Astrocyte of the hippocampus (primary cell): ENCODE measurements around the gene ALDH18A1.
A peak's percentile ranks its signal among the peaks of the same experiment; 100 is the strongest.
"Not testable (repeated sequence)": the region's sequence is repeated elsewhere in the genome, so short reads cannot be mapped to it uniquely, and the experiment has no call there.

Source experiments
- DNase-seq: peaks from one replicate; pipeline ENCODE4 v3.0.0; 2011; ENCODE audit warnings: low read depth, low spot score

Gene ALDH18A1

DNA sequence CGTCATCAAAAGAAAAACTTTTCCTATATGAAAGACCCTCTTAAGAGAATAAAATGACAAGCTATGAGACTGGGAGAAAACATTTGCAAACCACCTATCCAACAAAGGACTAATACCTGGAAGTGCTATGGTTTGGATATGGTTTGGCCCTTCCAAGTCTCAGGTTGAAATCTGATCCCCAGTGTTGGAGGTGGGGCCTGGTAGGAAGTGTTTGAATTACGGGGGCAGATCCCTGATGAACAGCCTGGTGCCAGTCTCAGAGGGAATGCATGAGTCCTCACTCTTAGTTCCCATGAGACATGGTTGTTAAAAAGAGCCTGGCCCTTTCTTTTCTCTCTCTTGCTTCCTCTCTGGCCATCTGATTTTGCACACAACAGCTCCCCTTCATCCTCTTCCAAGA, 6.3 kb downstream of the ALDH18A1 start:
- DNase-seq, result no peak

DNA sequence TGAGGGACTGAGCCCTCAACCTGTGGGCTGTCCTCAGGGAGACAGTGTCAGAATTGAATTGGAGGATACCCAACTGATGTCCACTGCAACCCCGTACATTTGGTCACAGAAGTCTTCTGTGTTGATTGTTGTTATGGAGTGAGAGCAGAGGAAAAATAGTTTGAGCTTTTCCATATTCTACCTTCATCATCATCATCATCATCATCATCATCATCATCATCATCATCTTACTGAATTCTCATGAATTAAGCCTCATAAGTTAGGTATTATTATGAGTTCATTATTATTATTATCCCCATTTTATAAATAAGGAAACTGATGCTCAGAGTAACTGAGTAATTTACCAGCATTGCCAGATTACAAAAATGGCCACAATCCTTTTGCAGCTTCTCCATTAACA, 8.4 kb downstream of the ALDH18A1 start:
- no peak for DNase-seq

DNA sequence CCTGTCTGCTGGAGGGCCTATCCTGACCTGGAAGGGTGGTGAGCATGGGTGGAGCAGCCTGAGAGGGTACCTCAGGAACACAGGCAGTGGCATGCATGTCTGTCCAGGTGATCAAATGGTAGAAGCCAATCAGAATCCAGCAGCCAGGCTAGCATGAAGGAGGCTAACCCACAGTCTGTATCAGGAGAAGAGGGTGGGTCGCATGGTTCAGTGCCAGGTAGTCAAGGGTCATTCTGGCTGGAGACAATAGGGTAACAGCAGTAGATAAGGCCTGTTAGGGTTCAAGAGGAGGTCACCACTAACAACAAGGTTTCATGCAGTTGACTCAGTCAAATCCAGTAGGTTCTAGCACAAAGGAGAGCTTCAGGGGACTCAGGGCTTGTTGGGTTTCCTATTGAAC, 10.4 kb downstream of the ALDH18A1 start:
- no peak for DNase-seq

DNA sequence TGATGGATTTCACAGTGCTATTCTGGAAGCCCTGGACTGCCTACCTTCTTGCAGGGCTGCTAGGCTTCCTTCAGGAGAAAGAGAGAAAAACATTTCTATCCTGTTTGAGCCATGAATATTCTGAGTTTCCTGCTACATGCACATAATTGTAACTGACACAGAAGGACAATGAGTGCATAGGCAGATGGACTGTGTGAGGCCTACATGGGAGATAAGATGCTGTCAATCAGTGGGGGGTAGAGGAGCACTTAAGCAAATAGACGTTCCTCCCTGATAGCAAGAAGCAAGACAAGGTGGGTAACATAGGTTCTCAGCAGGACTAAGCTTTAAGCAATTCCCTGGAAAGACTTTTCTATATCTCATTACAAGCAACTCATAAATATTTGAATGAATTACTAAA, 11.6 kb downstream of the ALDH18A1 start:
- DNase-seq, result no peak

DNA sequence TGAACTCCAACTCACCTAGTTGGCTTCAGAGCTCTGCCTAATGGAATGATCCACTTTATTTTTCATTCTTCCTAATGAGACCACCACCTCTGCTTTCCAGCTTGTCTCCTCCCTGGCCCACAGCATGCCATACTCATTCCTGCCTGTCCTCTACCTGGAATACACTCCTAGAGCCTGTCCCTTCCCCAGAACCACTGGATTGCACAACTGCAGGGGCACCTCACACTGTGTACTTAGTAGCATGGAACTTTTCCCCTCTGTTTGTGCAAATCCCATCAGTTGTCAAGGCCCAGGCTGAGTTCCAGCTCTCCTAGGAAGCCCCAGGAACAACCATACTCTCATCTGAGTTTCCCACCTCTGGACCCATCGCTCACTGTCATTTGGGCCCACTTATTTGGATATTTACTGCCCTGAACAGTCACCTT, 15.6 kb downstream of the ALDH18A1 start:
- no peak for DNase-seq

DNA sequence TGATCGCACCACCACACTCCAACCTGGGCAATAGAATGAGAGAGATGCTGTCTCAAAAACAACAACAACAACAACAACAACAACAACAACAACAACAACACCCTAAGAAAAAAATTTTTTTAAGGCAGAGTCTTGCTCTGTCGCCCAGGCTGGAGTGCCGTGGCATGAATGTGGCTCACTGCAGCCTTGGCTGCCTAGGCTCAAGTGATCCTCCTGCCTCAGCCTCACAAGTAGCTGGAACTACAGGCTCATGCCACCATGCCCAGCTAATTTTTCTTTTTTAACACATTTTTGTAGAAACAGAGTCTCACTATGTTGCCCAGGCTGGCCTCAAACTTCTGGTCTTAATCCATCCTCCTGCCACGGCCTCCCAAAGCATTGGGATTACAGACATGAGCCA, 18.6 kb downstream of the ALDH18A1 start:
- DNase-seq, result no peak

DNA sequence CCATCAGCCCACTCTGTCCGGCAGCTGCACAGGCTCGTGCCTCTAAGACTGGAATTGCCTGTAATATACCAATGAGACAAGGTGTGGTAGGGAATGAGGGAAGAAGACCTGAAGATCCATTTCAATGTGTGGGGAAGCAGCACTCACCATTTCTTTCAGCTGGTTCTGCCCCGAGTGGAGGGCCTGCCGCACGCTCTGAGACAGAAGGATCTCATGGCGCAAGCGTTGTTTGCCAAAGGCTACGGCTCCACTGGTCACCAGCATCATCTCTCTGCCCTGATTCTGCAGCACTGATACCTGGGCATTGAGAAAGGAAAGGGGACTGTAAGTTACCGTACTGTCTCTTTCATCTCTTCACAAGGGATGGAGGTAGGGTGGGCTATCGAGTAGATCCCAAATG, 19.4 kb downstream of the ALDH18A1 start:
- no peak for DNase-seq

DNA sequence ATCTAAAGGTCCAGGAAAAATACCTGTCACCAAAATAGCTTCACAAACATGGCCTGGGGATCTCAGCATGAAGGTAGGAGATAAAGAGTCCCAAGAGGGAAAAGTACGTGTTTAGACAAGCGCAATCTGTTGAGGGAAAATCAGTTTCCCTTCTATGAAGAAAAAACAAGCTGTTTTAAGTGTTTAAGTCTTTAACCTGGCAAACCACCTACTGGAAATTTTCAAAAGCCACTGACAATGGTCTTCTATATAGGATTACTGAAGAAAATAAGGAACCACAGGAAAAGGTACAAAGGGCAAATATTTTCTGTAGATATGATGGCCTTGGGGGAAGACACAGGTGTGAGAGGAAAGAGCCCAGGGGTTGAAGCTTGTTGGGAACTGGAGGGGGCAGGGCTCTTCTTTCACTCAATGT, 21.2 kb downstream of the ALDH18A1 start:
- DNase-seq, result no peak

DNA sequence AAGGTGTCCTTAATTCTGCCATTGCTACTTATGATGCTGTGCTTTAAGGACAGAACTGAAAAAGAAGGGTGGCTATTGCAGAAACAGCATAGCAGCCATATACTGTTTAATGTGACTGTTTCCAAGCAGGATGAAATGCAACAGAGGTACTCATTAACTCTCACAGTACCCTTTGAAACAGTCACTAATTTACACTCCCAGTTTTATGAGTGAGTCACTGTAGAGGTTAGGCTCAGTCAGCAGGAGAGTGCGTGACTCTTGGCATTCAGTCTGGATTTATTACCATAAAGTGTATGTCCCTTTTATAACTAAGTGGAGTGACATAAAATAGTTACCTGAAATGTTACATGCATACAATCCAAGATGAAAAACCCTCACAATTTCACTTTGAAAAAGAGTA, 27.7 kb downstream of the ALDH18A1 start:
- peak; percentile 42 for DNase-seq

DNA sequence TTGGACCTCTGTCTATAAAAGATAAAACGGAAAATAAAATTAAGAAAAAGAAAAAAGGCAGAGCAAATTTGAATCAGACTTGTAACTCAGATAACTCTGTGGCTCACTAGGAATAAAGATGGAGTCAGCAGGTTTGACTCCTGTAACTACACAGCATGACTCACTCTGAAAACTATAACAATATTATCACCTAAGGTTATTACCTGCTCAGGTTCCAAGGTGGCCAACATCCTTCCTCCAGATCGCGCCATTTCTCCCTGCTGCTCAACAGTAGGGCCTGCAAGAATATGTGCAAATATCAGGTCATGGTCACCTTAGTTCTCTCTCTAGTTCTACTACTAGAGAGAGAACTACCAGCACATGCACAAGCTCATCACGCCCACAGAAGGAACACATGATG, 30.0 kb downstream of the ALDH18A1 start:
- DNase-seq, result no peak

DNA sequence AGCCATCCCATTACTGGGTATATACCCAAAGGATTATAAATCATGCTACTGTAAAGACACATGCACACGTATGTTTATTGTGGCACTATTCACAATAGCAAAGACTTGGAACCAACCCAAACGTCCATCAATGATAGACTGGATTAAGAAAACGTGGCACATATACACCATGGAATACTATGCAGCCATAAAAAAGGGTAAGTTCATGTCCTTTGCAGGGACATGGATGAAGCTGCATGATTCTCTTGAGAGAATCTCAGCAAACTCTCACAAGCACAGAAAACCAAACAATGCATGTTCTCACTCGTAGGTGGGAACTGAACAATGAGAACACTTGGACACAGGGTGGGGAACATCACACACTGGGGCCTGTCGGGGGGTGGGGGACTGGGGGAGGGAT, 36.1 kb downstream of the ALDH18A1 start:
- not testable (repeated sequence) for DNase-seq

DNA sequence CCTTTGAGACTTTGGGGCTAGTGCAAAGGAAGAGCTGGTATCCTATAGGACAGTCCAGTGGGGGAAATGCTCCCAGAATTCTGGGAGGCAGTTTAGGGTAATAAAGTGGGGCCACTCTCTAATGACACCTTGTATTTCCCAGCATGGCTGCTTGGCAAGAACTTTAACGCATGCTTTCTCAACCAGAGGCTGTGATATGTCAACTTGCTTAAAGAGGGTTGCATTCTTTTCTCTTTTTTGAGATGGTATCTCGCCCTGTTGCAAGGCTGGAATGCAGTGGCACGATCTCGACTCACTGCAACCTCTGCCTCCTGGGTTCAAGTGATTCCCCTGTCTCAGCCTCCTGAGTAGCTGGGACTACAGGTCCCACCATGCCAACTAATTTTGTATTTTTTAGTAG, 38.4 kb downstream of the ALDH18A1 start:
- no peak for DNase-seq

DNA sequence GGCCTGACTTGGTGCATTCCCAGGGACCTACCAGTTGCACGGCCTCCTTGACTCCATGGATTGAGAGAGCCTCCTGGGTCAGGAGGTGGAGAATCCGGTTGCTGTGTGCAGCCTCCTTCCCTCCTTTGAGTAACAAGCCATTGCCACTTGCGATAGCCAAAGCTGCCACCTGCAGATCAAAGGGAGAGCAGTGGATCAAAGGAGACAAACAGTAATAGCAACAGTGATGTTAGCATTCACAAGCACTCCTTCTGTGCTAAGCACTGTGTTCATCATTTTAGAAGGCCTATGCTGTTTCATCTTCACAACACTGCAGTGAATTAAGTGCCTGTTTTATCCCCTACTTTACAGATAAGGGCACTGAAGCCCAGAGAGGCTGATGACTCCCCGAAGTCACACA, 40.1 kb downstream of the ALDH18A1 start:
- no peak for DNase-seq

DNA sequence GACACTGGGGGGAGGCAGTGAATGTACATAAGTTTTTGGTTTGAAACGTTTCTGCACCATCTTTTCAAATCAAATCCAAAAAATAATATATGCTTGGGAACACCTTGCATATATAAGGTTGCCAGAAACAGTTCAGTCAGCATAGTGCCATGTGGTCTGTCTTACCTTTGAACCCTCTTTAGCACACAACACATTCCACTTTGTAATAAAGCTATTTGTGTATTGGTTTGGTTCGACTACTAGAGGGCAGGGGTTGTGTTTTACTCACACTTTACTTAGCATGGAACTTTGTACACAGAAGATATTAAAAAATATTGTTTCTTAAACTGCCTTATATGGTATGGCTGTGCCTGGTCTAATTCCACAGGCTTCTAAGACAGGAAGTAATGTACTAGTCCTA, 43.2 kb downstream of the ALDH18A1 start:
- DNase-seq, result no peak

DNA sequence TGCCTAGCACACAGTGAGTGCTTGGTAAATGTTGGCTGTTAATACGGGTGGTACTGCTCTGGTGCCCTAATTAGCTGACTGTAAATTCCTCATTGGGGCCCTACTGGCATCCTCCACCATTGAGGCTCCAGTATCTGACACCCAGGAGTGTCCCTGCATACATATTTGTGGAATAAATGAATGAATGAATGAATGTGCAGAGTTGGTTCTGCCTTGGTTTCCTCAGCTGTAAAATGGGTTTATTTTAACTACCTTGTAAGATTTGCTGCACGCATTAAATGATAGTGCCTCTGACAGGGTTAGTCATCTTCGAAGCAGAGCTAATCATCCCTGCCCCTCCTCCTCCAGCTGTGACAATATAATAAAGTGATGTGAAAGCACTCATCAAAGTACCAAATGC, 45.8 kb downstream of the ALDH18A1 start:
- DNase-seq, result no peak

DNA sequence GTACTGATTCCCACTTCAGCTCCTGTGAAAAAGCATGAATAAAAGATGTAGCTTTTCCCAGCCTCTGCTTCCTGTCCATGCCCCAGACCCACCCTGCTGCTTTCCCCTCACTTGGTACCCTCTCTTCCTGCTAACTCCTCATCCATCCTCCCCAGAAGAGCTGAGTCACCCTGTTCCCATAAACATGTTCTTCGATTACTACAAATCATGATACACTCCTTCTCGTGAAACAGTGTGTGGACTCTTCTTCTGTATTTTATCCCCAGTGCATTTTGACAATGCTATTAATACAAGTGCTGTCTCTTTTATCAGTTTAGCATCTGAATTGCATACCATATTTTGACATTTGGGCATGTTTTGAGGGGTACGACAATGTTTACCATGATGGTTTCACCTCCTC, 49.6 kb downstream of the ALDH18A1 start:
- no peak for DNase-seq

DNA sequence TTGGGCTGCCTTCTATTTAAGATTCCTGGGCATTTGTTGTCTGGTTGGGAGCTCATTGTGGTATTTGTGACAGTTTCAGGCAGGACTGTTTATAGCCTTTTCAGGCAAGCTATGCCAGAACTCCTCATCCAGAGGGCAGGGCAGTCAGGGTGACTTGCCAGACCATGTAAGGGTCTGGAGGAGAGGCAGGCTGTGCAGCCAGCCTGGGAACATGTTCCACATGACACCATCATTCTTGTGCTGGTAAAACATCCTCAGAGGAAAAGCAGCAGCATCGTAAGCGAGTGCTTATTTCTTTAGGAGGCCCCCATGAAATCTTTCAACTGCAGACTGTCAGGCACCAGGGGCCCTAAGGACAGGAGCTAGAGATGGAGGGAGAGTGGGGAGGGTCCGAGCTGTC, 51.3 kb downstream of the ALDH18A1 start:
- DNase-seq, result peak; percentile 39

DNA sequence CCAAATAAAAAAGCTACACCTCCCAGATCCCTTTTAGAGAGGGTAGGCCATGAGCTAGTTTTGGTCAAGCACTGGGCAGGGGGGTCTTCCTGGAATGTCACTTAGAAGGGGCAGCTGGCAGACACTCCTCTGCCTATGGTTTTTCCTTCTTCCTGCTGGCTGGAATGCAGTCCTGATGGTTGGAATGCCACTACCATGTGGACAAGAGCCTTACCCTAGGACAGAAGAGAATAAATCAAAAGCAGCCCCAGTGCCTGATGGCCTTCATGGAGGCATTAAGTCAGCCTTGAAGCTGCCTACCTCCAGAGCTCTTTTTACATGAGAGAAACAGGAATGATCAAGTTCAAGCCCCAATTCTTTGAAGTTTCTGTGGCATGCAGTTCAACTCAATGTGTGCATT, 51.9 kb downstream of the ALDH18A1 start:
- DNase-seq, result peak; percentile 34

DNA sequence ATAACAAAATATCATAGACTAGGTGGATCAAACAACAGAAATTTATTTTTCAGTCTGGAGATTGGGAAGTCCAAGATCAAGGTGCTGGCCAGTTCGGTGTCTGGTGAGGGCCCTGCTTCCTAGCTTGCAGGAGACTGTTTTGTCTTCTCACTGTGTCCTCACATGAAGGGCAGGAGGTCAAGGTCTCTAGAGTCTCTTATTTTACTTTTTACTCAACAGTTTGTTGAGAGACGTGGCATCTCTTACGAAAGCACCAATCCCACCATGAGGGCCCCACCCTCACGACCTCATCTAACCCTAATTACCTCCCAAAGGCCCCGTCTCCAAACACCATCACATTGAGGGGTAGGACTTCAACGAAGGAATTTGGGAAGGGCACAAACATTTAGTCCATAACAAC, 54.1 kb downstream of the ALDH18A1 start:
- no peak for DNase-seq

DNA sequence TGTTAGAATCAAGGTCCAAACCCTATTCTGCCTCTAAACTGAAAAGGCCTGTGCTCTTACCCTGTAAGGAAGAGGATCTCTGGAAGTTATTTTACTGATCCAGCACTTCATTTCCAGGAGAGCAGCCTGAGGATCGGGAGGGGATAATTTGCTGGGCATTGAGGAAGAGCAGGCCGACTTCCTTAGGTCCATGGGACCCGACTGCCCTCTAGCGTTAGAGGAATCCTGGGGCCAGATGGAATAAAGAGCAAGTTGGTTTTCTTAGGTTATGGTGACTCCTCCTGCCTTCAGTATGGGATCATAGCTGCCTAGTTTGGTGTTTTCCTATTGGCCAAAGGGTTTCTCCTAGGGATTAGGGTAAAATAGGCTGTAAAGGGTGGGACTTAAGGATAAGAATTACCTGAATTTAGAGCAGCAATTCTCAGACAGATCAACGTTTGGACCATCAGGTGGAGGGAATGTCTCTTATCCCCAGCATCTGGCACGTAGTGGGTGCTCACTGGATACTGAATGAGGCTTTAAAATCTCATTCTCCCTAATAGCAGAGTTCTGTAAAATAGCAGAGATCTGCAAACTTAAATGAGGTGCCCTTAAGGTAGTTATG, 55.3 kb downstream of the ALDH18A1 start:
- peak; percentile 93 for DNase-seq

DNA sequence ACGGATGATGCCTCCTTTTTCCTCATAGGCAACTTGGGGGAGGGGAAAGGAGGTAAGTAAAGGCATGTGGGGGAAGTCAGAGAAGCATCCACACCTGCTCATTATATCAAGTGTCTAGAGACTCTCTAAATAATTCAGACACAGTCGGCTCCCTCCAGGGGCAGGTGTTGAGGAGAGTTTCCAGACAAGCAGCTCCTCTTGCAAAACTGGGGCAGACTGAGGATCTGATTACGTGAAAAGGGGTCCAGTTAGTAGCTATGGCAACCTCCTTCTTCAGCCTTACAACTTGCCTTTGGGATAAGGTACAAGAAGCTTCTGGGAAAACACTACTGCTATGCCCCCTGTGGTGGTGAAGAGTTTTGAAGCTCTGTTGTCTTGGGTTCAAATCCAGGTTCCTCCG, 56.4 kb downstream of the ALDH18A1 start:
- DNase-seq, result no peak

DNA sequence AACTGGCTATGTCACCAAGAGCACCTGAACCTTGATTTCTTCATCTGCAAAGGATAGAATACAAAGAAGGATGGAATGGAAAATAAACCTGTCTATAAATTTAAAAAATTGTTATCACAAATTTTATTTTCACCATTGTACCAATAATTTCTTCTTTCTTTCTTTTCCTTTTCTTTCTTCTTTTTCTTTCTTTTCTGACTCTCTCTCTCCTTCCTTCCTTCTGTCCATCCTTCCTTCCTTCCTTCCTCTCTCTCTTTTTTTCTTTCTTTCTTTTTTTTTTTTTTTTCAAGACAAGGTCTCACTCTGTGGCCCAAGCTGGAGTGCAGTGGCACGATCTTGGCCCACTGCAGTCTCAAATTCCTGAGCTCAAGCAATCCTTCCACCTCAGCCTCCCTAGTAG, 58.7 kb downstream of the ALDH18A1 start:
- DNase-seq, result no peak

DNA sequence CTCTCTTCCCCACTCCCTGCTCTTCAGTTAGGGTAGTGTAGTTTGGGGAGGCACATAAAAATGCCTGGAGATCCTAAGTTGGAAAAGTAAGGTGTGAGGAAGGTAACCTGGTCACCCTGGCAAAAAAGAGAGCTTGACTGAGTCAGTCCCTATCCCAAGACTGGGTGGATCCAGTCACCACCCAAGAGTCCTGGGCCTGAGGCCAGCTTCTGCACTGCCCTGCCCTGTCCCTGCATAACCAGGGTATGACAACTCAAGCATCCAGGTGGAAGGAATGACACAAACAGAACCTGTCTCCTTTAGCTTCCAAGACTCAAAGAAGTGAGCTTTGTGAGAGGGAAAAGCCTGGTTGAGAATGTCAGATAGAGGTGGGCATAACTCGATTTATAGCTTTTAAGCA, 68.5 kb downstream of the ALDH18A1 start:
- no peak for DNase-seq

DNA sequence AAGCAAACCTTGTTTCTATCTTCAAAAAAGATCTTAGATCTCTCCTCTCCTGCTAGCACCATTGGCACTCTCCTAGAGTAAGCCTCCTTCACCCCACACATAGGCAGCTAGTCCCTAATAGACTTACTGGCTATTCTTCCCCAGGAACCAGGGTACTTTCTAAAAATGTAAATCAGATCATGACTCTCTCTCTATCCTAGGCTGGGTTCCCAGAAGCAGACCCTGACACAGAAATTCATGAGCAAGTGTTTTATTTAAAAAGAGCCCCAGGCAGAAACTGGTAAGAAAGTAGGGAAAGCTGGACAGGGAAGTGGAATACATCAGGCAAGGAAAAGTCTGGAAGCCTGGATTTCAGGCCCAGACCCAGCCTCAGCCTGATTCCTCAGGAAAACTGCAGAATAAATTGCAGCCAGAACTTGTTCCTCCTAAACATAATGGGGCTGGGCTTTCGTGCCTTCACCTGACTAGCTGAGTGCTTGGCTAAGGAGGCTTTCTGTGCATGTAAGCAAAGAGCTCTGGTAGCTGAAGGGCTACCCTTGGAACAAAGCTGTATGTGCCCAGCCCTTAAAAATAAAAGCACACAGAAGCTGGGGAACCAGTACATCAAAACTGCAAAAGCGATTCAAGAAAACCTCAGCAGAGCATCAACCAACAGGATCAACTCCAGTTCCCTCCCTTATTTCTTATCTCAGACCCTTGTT, 76.5 kb downstream of the ALDH18A1 start:
- no peak for DNase-seq
